ENCODE results near the gene WNT2.

The WNT2 gene

GRCh38 chr7:117322741-117323304 lies at the start of gene WNT2:
Gene WNT2 (minus strand): TSS chr7:117323058. CDS start chr7:117322989, 69 bp downstream.
- DNase-seq (ENCODE audit: low read depth): no peak

GRCh38 chr7:117372073-117372472 lies 49.2 kb upstream of the WNT2 start:
- no peak for DNase-seq (ENCODE audit: low read depth)

- DNase-seq (ENCODE audit: low read depth): no peak
These were observed 41.7 kb upstream of the WNT2 start for GRCh38 chr7:117364339-117365080.

- DNase-seq (ENCODE audit: low read depth): no peak
These were observed 39.5 kb upstream of the WNT2 start for GRCh38 chr7:117362294-117362888.

- DNase-seq (ENCODE audit: low read depth): no peak
These were observed 27.2 kb upstream of the WNT2 start for GRCh38 chr7:117350027-117350426.

GRCh38 chr7:117349570-117349969 lies 26.7 kb upstream of the WNT2 start:
- no peak for DNase-seq (ENCODE audit: low read depth)

GRCh38 chr7:117347962-117348672 lies 25.3 kb upstream of the WNT2 start:
- DNase-seq (ENCODE audit: low read depth): no peak

GRCh38 chr7:117347480-117347879 lies 24.6 kb upstream of the WNT2 start:
- DNase-seq (ENCODE audit: low read depth): no peak

GRCh38 chr7:117346161-117346560 lies 23.3 kb upstream of the WNT2 start:
- no peak for DNase-seq (ENCODE audit: low read depth)

- no peak for DNase-seq (ENCODE audit: low read depth)
These were observed 15.2 kb upstream of the WNT2 start for GRCh38 chr7:117338020-117338419.

- no peak for DNase-seq (ENCODE audit: low read depth)
These were observed 10.3 kb upstream of the WNT2 start for GRCh38 chr7:117333168-117333567.

- no peak for DNase-seq (ENCODE audit: low read depth)
These were observed 9.2 kb upstream of the WNT2 start for GRCh38 chr7:117332031-117332430.

GRCh38 chr7:117325836-117326235 lies 3.0 kb upstream of the WNT2 start:
- DNase-seq (ENCODE audit: low read depth): no peak

- no peak for DNase-seq (ENCODE audit: low read depth)
These were observed 2.1 kb upstream of the WNT2 start for GRCh38 chr7:117324960-117325359.

GRCh38 chr7:117323851-117324711 lies 1.2 kb upstream of the WNT2 start:
- DNase-seq (ENCODE audit: low read depth): no peak

GRCh38 chr7:117323305-117323850 lies 520 bp upstream of the WNT2 start:
- no peak for DNase-seq (ENCODE audit: low read depth)

- no peak for DNase-seq (ENCODE audit: low read depth)
These were observed 2.3 kb downstream of the WNT2 start for GRCh38 chr7:117320523-117320922.

GRCh38 chr7:117319181-117319580 lies 3.7 kb downstream of the WNT2 start:
- no peak for DNase-seq (ENCODE audit: low read depth)

- DNase-seq (ENCODE audit: low read depth): no peak
These were observed 9.3 kb downstream of the WNT2 start for GRCh38 chr7:117313582-117313981.

GRCh38 chr7:117312593-117313580 lies 10.0 kb downstream of the WNT2 start:
- DNase-seq (ENCODE audit: low read depth): no peak

Measured in stimulated activated CD8-positive, alpha-beta memory T cell treated with anti-CD3 and anti-CD28 coated beads, Interleukin-15, amount 100 ng/mL, for 1 hour (primary cell).